Body of pancreas (tissue), 4 donors: ENCODE results near the gene SALL4.

Source experiments
- POLR2A ChIP-seq, 3 donors: fragments of 450-650 bp; IDR thresholded peaks; one replicate each; pipeline ENCODE4 v1.6.1; 2016; ENCODE audit warnings: antibody characterized with exemption in 3 of 3, mild to moderate bottlenecking in 2 of 3
- TF ChIP-seq, protein P1 (sequence below), 7 experiments: fragments of 450-650 bp in 4 of 7; fragments of 200-600 bp in 3 of 7; sonication (generic) in 3 of 7; IDR thresholded peaks; one replicate each; pipeline ENCODE4 v1.5.1; 2016 to 2019; ENCODE audit warnings: antibody characterized with exemption in 7 of 7

GRCh38 chr20:51759769-51760510, 42.4 kb downstream of the SALL4 start:
- TF ChIP-seq, protein P1, sequence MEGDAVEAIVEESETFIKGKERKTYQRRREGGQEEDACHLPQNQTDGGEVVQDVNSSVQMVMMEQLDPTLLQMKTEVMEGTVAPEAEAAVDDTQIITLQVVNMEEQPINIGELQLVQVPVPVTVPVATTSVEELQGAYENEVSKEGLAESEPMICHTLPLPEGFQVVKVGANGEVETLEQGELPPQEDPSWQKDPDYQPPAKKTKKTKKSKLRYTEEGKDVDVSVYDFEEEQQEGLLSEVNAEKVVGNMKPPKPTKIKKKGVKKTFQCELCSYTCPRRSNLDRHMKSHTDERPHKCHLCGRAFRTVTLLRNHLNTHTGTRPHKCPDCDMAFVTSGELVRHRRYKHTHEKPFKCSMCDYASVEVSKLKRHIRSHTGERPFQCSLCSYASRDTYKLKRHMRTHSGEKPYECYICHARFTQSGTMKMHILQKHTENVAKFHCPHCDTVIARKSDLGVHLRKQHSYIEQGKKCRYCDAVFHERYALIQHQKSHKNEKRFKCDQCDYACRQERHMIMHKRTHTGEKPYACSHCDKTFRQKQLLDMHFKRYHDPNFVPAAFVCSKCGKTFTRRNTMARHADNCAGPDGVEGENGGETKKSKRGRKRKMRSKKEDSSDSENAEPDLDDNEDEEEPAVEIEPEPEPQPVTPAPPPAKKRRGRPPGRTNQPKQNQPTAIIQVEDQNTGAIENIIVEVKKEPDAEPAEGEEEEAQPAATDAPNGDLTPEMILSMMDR (IDR thresholded peaks at IDR 0.05), result no peak
- no peak for TF ChIP-seq POLR2A (IDR thresholded peaks at IDR 0.05)
